Right lobe of liver (tissue), 4 donors: Measurements from ENCODE around the gene WDR53.

Experiments used
- CTCF ChIP-seq, 4 donors: fragments of 200-600 bp in 3 of 4; fragments of 450-650 bp in 1 of 4; IDR thresholded peaks; one replicate each; pipeline versions ENCODE4 v1.5.1 to v1.8.0; 2016 to 2022; ENCODE audit warnings: antibody characterized with exemption in 4 of 4, mild to moderate bottlenecking in 2 of 4
- POLR2A ChIP-seq: fragments of 450-650 bp; IDR thresholded peaks from one replicate; pipeline ENCODE4 v1.6.1; 2017; ENCODE audit warnings: antibody characterized with exemption, mild to moderate bottlenecking
- donor health status: DM: no; HTN: no; CAD: no.
- donor health status: DM: no; HTN: no; CAD: no.
- donor health status: DM: no; HTN: yes; CAD: no.

GRCh38 chr3:196533260-196533681, 35.1 kb downstream of the WDR53 start:
- TF ChIP-seq CTCF (IDR thresholded peaks at IDR 0.05) (no peak), POLR2A (no peak)
